Fibroblast of lung (primary cell): ENCODE measurements around the gene SH3D19.

ENCODE experiments used
- CTCF ChIP-seq, 2 donors: IDR thresholded peaks in 1 of 2; conservative IDR thresholded peaks in 1 of 2; 1 replicate in 1 of 2; 2 replicates in 1 of 2; pipeline ENCODE4 v1.5.1; 2011 to 2012; ENCODE audit warnings: low read length in 2 of 2, control low read depth in 1 of 2, inconsistent platforms in 1 of 2, low read depth in 1 of 2, mild to moderate bottlenecking in 1 of 2
- EZH2 ChIP-seq: IDR thresholded peaks from 2 replicates; pipeline ENCODE4 v1.5.1; 2012; ENCODE audit warnings: low read length, control low read depth, mild to moderate bottlenecking; ENCODE audit errors: missing control alignments

- TF ChIP-seq CTCF (conservative IDR thresholded peaks at IDR 0.05 in 1 of 2, IDR thresholded peaks at IDR 0.05 in 1 of 2; ENCODE audit: low read depth in 1 of 2, low read length in 2 of 2): no peak
- no peak for TF ChIP-seq EZH2
These were observed 157.8 kb downstream of the SH3D19 start for GRCh38 chr4:151167561-151167960.
